HepG2 (cell line): Measurements from ENCODE around the gene MBTD1. TPM values are rescaled to one million over a fixed set of nuclear protein-coding genes. Genes with fewer than 3 reads are reported as not detected.
"Not testable (repeated sequence)": the region's sequence is repeated elsewhere in the genome, so short reads cannot be mapped to it uniquely, and the experiment has no call there.

Source experiments
- ATAC-seq: fragments of 200-7000 bp; cut with Tn5 transposase; 3 replicates; pipeline ENCODE4 v1.9.1; 2020; ENCODE audit warnings: mild to moderate bottlenecking, moderate library complexity
- BruUV-seq: library from RNA; stranded (reverse); fragments of 400-500 nt; replicated peaks from 2 replicates; lab custom pipeline; 2021; lab: Mats Ljungman, UMichigan
- CTCF ChIA-PET: fragments of 300-600 bp; formaldehyde crosslinking; extraction: SDS; loops from one replicate; lab custom pipeline; 2021; ENCODE audit warnings: low total read pairs, inconsistent platforms, low intra/inter-chr PET ratio; lab: Yijun Ruan, JAX
- POLR2A ChIA-PET: fragments of 350-600 bp; sonication (Branson Sonifier 250); formaldehyde crosslinking; loops from one replicate; lab custom pipeline; 2020; ENCODE audit warnings: antibody characterized with exemption, inconsistent platforms; lab: Yijun Ruan, JAX
- DNase-seq: peaks from one replicate; pipeline ENCODE4 v3.0.0-alpha.2; 2015; ENCODE audit warnings: low spot score
- FAIRE-seq: peaks from 3 replicates; lab custom pipeline; 2011; peaks lifted over from hg19 to GRCh38; lab: Jason Lieb, UNC
- H2AFZ ChIP-seq: one replicate; pipeline ENCODE4 v1.6.1; 2011; ENCODE audit warnings: low read length, inconsistent platforms
- H3K27ac ChIP-seq: fragments of 300-600 bp; 3 replicates; pipeline ENCODE4 v1.8.0; 2011; ENCODE audit warnings: mixed run types, mild to moderate bottlenecking, mixed read lengths, low read length, inconsistent platforms; ENCODE audit not compliant: insufficient read depth; ENCODE audit errors: extremely low read length
- H3K27me3 ChIP-seq, 2 experiments: fragments of 200-600 bp in 1 of 2; 2 replicates in 1 of 2; 3 replicates in 1 of 2; pipeline versions ENCODE4 v1.6.0 to v1.8.0; 2011; ENCODE audit warnings: low read length in 2 of 2, mild to moderate bottlenecking in 2 of 2, moderate library complexity in 2 of 2, inconsistent platforms in 1 of 2; ENCODE audit not compliant: insufficient read depth in 2 of 2, control insufficient read depth in 1 of 2
- H3K36me3 ChIP-seq, 2 experiments: fragments of 200-600 bp in 1 of 2; replicated peaks in 1 of 2; 2 replicates in 1 of 2; 3 replicates in 1 of 2; pipeline versions ENCODE4 v1.5.1 to v1.8.0; 2011; ENCODE audit warnings: low read length in 2 of 2, inconsistent platforms in 1 of 2; ENCODE audit not compliant: insufficient read depth in 2 of 2, control insufficient read depth in 1 of 2
- H3K4me1 ChIP-seq: 2 replicates; pipeline ENCODE4 v1.5.1; 2012; ENCODE audit warnings: low read length, inconsistent platforms; ENCODE audit not compliant: insufficient read depth
- H3K4me2 ChIP-seq: 2 replicates; pipeline ENCODE4 v1.6.0; 2011; ENCODE audit warnings: low read depth, low read length, inconsistent platforms
- H3K4me3 ChIP-seq, 3 experiments: fragments of 200-600 bp in 1 of 3; sonication (generic), shearing (Covaris generic) in 1 of 3; replicated peaks in 1 of 3; 2 replicates each; pipeline ENCODE4 v1.5.1; 2011 to 2016; ENCODE audit warnings: low read length in 3 of 3, inconsistent platforms in 2 of 3, low read depth in 2 of 3, mild to moderate bottlenecking in 2 of 3, control low read depth in 1 of 3, mixed read lengths in 1 of 3; ENCODE audit not compliant: insufficient read depth in 1 of 3
- H3K79me2 ChIP-seq: one replicate; pipeline ENCODE4 v1.6.1; 2011; ENCODE audit warnings: low read length, inconsistent platforms; ENCODE audit not compliant: insufficient read depth
- H3K9ac ChIP-seq: 2 replicates; pipeline ENCODE4 v1.6.0; 2011; ENCODE audit warnings: mild to moderate bottlenecking, low read depth, low read length, inconsistent platforms; ENCODE audit not compliant: insufficient read depth
- H3K9me3 ChIP-seq: 2 replicates; pipeline ENCODE4 v1.5.1; 2012; ENCODE audit warnings: mild to moderate bottlenecking, low read length
- H4K20me1 ChIP-seq: 2 replicates; pipeline ENCODE4 v1.6.0; 2011; ENCODE audit warnings: inconsistent platforms, mild to moderate bottlenecking, low read length, moderate library complexity; ENCODE audit not compliant: insufficient read depth
- E2F5 ChIP-seq: sonication (generic); formaldehyde crosslinking; conservative IDR thresholded peaks from 2 replicates; pipeline ENCODE4 v1.4.0; 2020; ENCODE audit warnings: missing genetic modification reagents
- KDM5B ChIP-seq: sonication (generic); formaldehyde crosslinking; IDR thresholded peaks from 2 replicates; pipeline ENCODE4 v1.4.0; 2020; ENCODE audit warnings: missing genetic modification reagents, mild to moderate bottlenecking, borderline replicate concordance
- KLF13 ChIP-seq: sonication (generic); formaldehyde crosslinking; IDR thresholded peaks from 2 replicates; pipeline ENCODE4 v1.4.0; 2020; ENCODE audit warnings: mild to moderate bottlenecking, missing genetic modification reagents
- MYPOP ChIP-seq: sonication (generic); formaldehyde crosslinking; IDR thresholded peaks from 2 replicates; pipeline ENCODE4 v1.8.1; 2023; ENCODE audit warnings: mild to moderate bottlenecking, moderate library complexity, missing genetic modification reagents
- NBN ChIP-seq: fragments of 450-650 bp; conservative IDR thresholded peaks from 2 replicates; pipeline ENCODE4 v1.6.1; 2017
- NCOA5 ChIP-seq: sonication (generic); formaldehyde crosslinking; IDR thresholded peaks from 2 replicates; pipeline ENCODE4 v1.4.0; 2020; ENCODE audit warnings: missing genetic modification reagents
- NFATC3 ChIP-seq: sonication (generic); formaldehyde crosslinking; IDR thresholded peaks from 2 replicates; pipeline ENCODE4 v1.5.1; 2020; ENCODE audit warnings: mild to moderate bottlenecking, missing genetic modification reagents
- PHF21A ChIP-seq: sonication (generic); formaldehyde crosslinking; IDR thresholded peaks from 2 replicates; pipeline ENCODE4 v1.5.0; 2020; ENCODE audit warnings: mild to moderate bottlenecking, missing genetic modification reagents
- REPIN1 ChIP-seq: sonication (generic); formaldehyde crosslinking; IDR thresholded peaks from 2 replicates; pipeline ENCODE4 v1.8.0; 2022; ENCODE audit warnings: missing genetic modification reagents, low read depth, mild to moderate bottlenecking, borderline replicate concordance
- SAP130 ChIP-seq: IDR thresholded peaks from 2 replicates; pipeline ENCODE4 v1.6.1; 2016; ENCODE audit warnings: low read depth
- SNAI1 ChIP-seq: sonication (generic); formaldehyde crosslinking; IDR thresholded peaks from 2 replicates; pipeline ENCODE4 v1.5.0; 2020; ENCODE audit warnings: mild to moderate bottlenecking, missing genetic modification reagents, borderline replicate concordance
- ZMYM2 ChIP-seq: sonication (generic); formaldehyde crosslinking; IDR thresholded peaks from 2 replicates; pipeline ENCODE4 v1.8.0; 2022; ENCODE audit warnings: mild to moderate bottlenecking, missing genetic modification reagents
- ZNF225 ChIP-seq: sonication (generic); formaldehyde crosslinking; IDR thresholded peaks from 2 replicates; pipeline ENCODE4 v1.4.0; 2020; ENCODE audit warnings: mild to moderate bottlenecking, missing genetic modification reagents
- ZNF234 ChIP-seq: sonication (generic); formaldehyde crosslinking; conservative IDR thresholded peaks from 2 replicates; pipeline ENCODE4 v1.5.1; 2020; ENCODE audit warnings: mild to moderate bottlenecking, missing genetic modification reagents
- ZNF510 ChIP-seq: sonication (generic); formaldehyde crosslinking; IDR thresholded peaks from 2 replicates; pipeline ENCODE4 v1.4.0; 2020; ENCODE audit warnings: low read depth, mild to moderate bottlenecking, missing genetic modification reagents
- ZNF75D ChIP-seq: sonication (generic); formaldehyde crosslinking; IDR thresholded peaks from 2 replicates; pipeline ENCODE4 v1.8.1; 2023; ENCODE audit warnings: missing genetic modification reagents, mild to moderate bottlenecking, borderline replicate concordance
- ZNF782 ChIP-seq: sonication (generic); formaldehyde crosslinking; IDR thresholded peaks from 2 replicates; pipeline ENCODE4 v1.4.0; 2020; ENCODE audit warnings: missing genetic modification reagents, mild to moderate bottlenecking, borderline replicate concordance
- WGBS: methylation state at CpG from one replicate; pipeline ENCODE4 v1.1.6; 2017; ENCODE audit warnings: low lambda C conversion rate; 5-methylcytosine and 5-hydroxymethylcytosine counted together
- in situ Hi-C: cut with HindIII; loops from 2 replicates; pipeline ENCODE4 v1.10.0; 2017; ENCODE audit warnings: low pct_unique_long_range_greater_than_20kb; ENCODE audit not compliant: extremely low pct_ligation_motif_present
- intact Hi-C: fragments of 100-400 bp; cut with micrococcal nuclease; formaldehyde crosslinking; loops from one replicate; pipeline ENCODE4 v1.10.0; 2022; ENCODE audit not compliant: unreplicated experiment
- polyA plus RNA-seq, 8 experiments: library from polyadenylated mRNA; depleted of rRNA in 3 of 8; stranded (reverse) in 7 of 8; unstranded in 1 of 8; fragments of >200 nt; fragmentation: Illumina TruSeq in 4 of 8; extraction: Trizol in 4 of 8; gene quantifications; 2 replicates each; pipeline versions ENCODE4 v1.2.1 to v1.2.3, GENCODE V29; 2011 to 2016; ENCODE audit warnings: low read depth in 4 of 8, missing spikeins in 1 of 8, mixed read lengths in 1 of 8; ENCODE audit not compliant: insufficient read depth in 1 of 8
- total RNA-seq, 5 experiments: library from RNA; depleted of rRNA; stranded (reverse); fragments of >200 nt; fragmentation: Illumina TruSeq; extraction: Trizol; gene quantifications; 2 replicates each; pipeline ENCODE4 v1.2.3, GENCODE V29; 2016; ENCODE audit warnings: low read depth in 1 of 5
- TF ChIP-seq, protein P1 (sequence below): sonication (generic); formaldehyde crosslinking; IDR thresholded peaks from 2 replicates; pipeline ENCODE4 v1.8.0; 2022; ENCODE audit warnings: mild to moderate bottlenecking, missing genetic modification reagents

The MBTD1 gene
- total and polyA plus RNA-seq, 2 of the 13 experiments (the other 11 are each of a cell fraction or from before 2014, with no cell fraction given): 20.9 TPM

- H3K9ac ChIP-seq, BruUV-seq, H3K79me2 ChIP-seq, H3K4me1 ChIP-seq, intact Hi-C loops, in situ Hi-C loops, H3K27me3 ChIP-seq, CTCF ChIA-PET, FAIRE-seq, H3K9me3 ChIP-seq, H4K20me1 ChIP-seq, POLR2A ChIA-PET, H2AFZ ChIP-seq, H3K4me3 ChIP-seq, DNase-seq, H3K27ac ChIP-seq, H3K4me2 ChIP-seq, ATAC-seq: not testable (repeated sequence)
- peaks cover 13 to 62% of the 10 kb centered on the region in 2 experiments for H3K36me3 ChIP-seq
- WGBS: 99% methylated on average over 2 of the region's 2 CpGs
Measured at GRCh38 chr17:51294338-51294737, 34.5 kb upstream of the MBTD1 start.

- Histone ChIP-seq H2AFZ (no peak overlapping the region), H3K4me1 (no peaks in the 10 kb centered on the region), H3K9me3 (no peaks in the 10 kb centered on the region), H3K9ac (no peak overlapping the region), H3K79me2 (no peaks in the 10 kb centered on the region), H3K4me2 (no peak overlapping the region), H3K4me3 (no peak overlapping the region), H3K27ac (no peak overlapping the region), H3K27me3 (no peaks in the 10 kb centered on the region), H4K20me1 (no peaks in the 10 kb centered on the region), H3K36me3 (peaks cover 26 to 72% of the 10 kb centered on the region in 2 experiments)
- no peak for FAIRE-seq
- in situ Hi-C loops: no loop called here
- 95% methylated on average over 2 of the region's 2 CpGs for WGBS
- no peak for DNase-seq
- CTCF ChIA-PET: no interaction called here
- no TSS peak for BruUV-seq
- POLR2A ChIA-PET: no interaction called here
- TF ChIP-seq NFATC3 (CRISPR knock-in tag) (no peak), NCOA5 (no peak), ZNF510 (CRISPR knock-in tag) (no peak), ZNF782 (CRISPR knock-in tag) (no peak), REPIN1 (CRISPR knock-in tag) (no peak), ZMYM2 (CRISPR knock-in tag) (no peak), ZNF75D (no peak), KLF13 (CRISPR knock-in tag) (no peak), SAP130 (CRISPR knock-in tag) (no peak), ZNF225 (no peak), SNAI1 (no peak), ZNF234 (no peak), E2F5 (no peak), KDM5B (CRISPR knock-in tag) (no peak), PHF21A (CRISPR knock-in tag) (no peak), MYPOP (CRISPR knock-in tag) (no peak), NBN (no peak)
- TF ChIP-seq, protein P1, sequence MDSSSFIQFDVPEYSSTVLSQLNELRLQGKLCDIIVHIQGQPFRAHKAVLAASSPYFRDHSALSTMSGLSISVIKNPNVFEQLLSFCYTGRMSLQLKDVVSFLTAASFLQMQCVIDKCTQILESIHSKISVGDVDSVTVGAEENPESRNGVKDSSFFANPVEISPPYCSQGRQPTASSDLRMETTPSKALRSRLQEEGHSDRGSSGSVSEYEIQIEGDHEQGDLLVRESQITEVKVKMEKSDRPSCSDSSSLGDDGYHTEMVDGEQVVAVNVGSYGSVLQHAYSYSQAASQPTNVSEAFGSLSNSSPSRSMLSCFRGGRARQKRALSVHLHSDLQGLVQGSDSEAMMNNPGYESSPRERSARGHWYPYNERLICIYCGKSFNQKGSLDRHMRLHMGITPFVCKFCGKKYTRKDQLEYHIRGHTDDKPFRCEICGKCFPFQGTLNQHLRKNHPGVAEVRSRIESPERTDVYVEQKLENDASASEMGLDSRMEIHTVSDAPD (CRISPR knock-in tag): no peak
- intact Hi-C loops: no loop called here
- no peak for ATAC-seq
Measured at GRCh38 chr17:51289696-51290111, 29.9 kb upstream of the MBTD1 start.
